GM11168 (cell line): ENCODE measurements around the gene C1QTNF12.

ENCODE experiments used
- in situ Hi-C: fragments of 300-500 bp; cut with MboI; formaldehyde crosslinking; loops from one replicate; pipeline ENCODE4 v1.12.0; 2022; ENCODE audit warnings: low sequenced_read_pairs; ENCODE audit not compliant: unreplicated experiment

Gene C1QTNF12

DNA sequence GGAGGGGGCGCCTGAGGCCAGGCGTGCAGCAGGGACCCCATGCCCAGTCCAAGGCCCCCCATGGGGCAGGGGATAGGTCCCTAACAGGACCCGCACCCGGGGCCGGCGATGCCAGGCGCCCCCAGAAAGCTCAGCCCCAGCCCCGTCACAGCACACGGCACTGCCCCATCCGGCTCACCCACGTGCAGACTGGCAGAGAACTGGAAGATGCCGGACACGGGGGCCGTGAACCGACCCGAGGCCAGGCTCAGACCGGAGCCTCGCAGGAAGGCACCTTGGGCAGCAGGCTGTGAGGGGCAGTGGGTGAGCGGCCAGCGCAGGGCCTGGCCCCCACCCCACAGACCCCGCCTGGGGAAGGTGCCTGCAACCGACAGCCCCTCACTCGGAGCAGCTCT, 3.3 kb downstream of the C1QTNF12 start:
- in situ Hi-C loops: no loop called here

DNA sequence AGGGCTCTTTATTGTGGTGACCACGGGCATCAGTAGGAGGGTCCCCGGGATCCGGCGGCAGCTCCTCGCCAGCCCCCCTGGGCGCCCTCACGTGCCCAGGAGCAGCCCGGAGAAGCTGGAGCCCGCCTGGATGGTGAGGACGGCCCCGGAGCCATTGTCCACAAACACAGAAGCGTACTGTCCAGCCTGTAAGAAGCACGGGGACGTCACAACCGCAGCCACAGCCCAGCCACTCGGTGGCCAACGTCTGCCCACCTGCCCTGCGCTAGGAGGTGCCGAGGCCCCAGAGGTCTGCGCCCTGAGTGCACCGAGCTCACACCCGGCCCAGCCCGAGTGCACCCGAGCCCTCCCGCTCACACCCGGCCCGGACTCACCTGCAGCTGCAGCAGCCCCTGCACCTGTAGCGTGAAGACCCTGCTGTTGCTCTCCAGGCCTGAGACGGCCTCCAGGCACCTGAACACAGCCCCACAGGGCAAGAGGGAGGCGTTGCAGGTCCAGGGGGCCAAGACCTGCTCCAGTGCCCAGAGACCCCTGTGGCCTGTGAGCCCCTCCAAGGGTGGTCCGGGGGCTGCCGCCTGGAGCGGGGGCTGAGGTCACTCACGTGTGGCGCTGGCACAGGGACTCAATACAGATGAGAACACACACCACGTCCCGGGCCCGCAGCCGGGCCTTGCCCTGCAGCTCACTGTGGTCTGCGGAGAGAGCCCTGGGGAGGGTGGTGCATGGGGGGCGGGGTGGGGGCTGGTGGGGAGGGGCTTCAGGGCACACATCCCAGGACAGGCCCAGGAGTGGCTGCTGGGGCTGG, 3.9 kb downstream of the C1QTNF12 start:
- in situ Hi-C loops: no loop called here

DNA sequence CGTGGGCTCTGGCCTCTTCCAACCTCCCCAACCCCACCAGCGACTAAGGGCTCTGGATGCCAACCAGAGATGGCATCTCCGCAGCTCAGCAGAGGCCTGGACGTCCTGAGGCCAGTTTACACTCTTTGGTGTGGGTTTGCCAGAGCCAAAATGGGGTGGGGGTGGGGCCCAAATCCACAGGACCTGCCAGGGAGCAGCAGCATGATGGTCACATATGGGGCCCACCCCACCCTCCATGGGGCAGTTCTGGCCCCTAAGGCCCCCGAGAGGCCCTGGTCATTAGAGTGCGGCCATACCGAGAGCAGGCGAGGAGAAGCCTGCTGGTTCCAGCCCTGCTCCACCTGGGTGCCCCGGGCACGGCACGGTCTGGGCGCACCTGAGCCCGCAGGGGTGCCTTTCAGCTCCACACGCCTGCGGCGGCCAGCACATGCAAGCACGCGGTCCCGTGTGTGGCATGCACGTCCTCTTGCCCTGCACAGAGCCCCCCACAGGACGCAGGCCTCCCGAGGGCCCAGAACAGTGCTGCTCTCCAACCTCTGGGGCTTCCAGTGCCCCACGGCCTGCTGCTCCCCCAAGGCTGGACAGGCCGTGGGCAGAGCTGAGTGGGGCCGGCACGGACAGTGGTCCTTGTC, 4.8 kb downstream of the C1QTNF12 start:
- in situ Hi-C loops: no loop called here

DNA sequence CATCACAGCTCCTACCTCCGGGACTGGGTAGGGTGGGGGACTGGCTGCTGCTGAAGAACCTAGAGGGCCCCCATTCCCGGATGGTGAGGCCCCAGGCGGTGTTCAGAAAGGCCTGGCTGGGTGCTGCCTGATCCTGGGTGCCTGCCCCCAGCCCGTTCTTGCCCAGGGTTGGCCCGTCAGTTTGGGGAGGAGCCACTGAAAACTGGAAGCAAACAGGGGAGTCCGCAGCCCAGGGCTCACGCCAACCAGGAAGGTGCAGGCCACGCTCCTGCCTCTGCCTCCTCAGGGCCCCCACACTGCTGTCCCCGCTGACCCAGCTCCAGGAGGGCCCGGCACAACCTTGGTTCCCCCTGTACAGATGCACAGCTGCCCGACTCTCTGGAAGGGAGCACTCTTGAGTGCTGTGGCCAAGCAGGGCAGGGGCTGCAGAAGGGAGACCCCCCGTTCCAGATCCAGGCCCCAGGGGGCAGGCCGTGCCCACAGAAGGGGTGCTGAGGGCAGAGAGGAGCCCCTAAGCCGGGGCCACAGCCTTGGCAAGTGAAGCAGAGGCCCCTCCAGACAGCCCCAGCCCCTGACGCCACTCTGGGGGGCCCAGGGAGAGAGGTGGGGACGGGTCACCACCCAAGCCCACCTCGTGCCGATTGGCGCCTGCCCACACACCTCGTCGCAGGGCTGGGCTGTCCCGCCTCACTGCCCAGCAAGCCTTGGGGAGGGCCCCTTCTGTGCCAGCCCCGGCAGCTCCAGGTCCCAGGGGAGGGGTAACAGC, 5.5 kb downstream of the C1QTNF12 start:
- in situ Hi-C loops: no loop called here

DNA sequence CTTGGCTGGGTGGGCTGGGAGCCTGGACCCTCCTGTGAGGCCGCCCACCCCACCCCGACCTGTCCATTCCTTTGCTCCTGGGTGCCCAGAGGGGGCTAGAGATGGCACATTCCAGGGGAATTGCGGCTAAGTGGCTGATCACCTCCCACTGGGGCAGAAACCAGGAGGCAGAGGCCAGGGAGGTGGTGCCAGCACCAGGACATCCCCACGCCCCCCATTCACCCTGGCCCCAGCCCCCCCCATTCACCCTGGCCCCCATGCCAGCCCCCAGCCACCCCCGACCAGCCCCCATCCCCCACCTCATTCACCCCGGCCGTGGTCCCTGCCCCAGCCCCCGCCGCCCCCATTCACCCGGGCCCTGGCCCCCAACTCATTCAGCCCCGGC, 6.2 kb downstream of the C1QTNF12 start:
- in situ Hi-C loops: no loop called here

DNA sequence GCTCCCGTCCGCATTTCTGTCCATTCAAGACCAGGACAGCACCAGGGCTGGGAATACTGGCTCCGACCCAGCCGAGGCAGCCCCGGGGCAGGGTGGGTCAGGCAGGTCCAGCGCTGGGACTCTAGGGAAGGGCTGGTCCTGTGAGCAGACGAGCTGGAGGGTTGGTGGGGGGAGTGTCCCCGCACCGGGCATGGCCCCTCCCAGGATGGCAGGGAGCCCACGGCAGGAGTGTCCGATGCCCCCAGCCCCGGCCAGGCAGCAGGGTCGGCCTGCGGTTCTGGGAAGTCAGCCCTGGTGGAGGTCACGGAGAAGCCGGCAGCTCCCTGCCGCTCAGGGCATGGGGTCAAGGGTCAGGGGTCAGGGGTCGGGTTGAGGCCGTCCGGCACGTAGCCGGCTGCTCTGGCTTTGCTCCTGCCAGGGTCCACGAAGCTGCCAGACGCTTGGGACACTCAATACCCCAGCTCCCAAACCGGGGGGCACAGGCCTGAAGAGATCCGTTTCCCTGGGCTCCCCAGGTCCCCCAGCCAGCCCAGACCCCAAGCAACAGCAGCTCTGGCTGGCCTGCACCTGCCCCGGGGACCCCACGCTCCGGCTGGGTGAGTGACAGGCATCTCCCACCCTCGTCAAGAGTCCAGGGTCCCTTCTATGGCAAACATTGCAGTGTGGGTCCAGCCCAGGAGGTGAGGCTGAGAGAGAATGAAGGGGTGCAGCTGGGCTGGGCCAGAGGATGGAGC, 6.7 kb downstream of the C1QTNF12 start:
- in situ Hi-C loops: no loop called here

DNA sequence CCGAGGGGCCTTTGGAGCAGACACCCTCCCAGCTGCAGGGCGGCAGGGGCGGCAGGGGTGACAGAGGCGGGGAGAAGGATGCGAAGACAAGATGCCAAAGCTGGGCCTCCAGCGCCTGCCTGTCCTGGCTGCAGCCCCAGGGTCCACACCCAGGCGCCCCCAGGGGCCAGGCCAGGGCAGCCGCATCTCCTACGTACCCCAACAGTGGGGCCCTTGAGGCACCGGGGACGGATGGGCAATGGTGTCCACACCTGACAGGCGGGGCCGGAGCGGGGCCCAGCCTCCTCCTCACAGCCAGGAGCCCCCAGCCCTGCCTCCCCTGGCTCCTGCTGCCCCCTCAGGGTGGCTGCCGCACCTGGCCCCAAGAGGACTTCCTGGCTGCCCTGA, 7.3 kb downstream of the C1QTNF12 start:
- in situ Hi-C loops: no loop called here

DNA sequence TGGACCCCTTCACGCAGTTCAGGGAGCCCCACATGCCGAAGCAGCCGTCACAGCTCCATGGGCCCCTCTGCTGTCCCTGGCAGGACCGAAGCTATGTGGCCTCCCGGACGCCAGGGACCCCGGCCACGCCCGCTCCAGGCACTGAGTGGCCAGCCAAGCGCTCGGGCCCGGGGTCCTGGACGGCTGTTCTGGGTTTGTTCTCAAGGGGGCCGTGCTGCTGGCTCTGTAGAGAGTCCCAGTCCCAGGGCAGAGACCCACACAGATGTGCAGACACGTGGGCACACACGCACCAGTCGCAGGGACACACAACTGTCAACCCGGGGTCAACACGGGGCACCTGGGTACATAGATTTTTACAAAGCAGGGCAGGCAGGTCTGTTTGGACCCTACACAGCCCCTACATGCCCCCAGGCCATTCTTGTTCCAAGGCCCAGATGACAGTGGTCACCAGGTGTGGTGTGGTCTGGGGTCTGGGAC, 7.8 kb downstream of the C1QTNF12 start:
- in situ Hi-C loops: no loop called here

DNA sequence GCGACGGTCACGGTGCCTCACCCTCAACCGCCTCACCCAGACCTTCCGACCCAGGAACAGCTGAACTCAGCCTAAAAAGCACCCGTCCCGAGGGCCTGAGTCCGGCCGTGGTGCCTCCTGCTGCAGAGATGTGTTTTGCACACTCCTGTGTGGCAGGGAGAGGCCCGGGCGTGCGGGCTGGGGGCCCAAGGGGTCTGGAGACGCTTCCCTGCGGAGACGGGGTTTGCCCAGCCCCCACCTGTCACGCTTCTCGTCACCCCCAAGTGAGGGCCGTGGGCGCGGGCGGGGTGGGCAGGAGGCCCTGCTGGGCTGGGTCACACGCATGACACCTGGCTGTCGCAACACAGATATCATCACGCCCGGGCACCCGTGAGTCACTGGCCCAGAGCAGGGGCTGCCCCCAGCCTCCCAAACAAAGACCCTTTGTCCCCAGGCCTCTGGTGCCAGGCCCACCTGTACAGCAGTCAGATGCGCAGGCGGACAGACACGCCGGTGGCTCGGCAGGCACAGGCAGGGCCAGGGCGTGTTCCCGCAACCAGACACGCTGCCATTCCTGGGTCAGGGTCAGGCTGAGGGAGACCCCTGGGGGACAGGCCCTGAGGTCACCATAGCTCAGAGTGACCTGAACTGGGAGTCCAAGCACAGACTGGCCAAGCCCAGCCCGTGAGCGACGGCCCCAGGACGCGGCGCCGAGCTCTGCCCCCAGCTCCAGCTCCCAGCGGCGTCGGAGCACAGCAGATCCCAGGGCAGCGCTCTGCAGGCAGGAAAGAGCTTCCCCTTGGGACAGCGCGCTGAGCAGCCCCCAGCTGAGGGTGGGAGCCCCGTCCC, 8.4 kb downstream of the C1QTNF12 start:
- in situ Hi-C loops: no loop called here

DNA sequence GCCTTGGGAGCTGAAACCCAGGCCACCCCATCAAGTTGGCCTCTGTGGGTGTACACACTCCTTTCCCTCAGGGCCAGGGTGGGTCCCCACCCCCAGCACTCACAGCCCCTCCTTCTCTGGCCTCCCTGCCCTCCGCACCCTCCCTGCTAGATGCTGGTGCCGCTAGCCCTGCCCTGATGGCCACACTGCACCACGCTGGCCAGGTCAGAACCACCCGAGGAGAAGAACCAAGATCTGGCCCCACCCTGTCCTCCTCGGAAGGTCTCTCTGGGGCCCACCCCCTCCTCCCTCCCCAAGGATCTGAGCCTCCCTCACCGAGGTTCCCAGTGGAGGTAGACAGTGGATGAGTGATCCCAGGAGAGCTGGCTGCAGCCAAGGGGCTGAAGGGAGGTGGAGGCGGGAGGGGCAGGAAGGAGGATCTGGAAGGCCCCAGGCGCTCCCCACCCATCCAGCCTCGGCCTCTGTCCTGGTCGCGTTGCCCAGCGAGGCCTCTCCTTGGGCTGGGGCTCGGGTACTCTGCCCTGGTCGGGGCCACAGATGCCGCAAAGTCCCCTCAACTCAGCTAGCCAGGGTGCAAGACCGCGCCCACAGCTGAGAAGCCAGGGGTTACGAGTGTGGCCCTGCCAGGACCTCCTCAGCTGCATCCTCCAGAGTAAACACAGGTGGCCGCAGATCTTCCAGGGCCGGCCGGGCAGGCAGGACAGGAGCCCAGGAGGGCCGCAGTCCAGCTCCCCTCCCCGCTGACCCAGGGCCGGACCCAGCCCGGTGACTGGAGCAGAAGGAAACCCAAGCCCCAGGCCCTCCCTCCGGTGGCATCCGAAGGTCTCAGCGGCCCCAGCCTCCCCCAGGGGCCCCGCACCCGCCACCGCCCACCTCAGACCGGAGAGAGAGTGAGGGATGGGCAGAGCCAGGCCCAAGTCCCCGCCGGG, 9.3 kb downstream of the C1QTNF12 start:
- in situ Hi-C loops: no loop called here

DNA sequence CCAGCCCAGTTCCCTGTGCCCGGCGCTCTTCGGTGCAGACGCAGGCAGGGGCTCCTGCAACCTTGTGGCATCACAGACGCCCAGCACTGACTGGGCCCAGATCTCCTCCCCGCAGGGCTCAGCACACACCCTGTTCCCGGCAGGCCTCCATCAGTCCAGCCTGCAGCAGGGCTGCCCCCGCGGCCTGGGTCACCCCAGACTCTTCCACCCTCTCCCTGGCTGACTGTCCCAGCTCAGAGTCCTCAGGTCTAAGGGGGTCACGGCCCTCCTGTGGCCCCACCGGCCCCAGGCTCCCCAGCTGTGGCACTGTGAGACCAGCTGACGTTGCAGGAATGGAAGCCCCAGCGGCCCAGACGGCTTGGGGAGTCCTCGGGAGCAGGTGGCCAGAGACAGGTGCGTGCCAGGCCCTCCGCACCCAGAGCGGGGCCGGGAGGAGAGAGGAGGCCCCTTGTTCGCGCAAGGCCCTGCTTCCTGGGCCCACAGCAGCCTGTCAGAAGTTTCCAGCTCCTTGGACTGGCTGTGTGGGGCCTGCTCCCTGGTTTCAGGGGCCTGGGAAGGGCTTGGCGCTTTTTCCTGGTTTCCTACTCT, 10.3 kb downstream of the C1QTNF12 start:
- in situ Hi-C loops: no loop called here

DNA sequence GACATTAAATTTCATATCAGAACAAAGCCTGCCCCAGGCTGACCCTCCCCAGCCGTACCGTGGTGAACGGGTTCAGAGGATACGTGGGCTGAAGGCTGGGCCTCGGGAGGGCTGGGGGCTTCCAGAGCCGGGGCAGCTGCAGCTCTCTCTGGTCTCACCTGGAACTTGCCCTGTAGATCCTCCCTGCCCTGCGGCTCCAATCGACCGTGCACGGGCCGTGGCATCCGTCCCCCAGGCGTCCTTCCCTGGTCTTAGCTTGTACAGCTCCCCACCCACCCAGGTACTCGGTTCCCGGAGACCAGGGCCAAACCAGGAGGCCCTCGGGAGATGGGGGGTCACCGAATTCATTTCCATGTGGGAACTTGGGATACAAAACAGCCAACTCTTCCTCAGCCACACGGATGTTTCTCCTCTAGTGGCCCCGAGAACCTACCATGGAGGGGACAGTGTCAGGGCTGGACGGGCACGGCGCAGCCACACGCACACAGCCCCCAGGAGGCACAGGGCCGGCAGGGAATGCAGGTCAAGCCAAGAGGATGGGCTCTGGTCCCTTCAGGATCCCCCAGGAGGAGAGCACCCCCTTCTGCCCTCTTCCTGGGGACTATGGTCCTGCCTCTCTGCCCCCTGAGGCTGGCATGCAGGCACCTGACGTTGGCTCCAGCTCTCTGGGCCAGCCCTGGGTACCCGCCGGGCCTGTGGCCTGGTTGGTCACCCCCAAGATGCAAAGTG, 11.3 kb downstream of the C1QTNF12 start:
- in situ Hi-C loops: no loop called here

DNA sequence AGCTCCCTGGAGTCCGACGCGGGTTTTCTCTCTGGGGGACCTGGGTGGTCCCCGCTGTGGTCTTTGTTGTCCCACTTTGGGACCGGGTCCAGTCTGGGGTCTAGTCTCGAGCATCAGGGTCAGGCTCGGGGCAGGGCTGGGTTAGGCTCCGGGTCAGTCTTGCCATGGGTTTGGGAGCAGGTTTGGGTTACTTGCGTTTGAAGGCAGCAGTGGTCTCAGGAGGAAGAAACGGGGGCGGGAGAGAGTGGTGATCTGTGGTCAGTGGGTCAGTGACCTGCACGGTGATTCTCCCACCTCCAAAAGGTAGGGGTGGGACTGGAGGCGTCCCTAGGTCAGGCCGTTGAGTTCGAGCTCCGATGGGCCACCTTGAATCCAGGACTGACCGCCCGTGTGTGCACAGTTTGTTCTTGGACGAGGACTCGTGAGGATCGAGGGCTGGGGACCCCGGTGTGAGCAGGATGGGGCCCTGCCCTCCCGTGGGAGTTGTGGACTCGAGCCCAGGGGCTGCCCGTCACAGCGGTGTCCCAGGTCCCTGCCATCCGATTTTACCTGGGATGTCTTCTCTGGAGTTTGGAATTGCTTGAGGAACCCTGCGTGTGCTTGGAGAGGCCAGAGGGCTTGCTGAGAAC, 12.2 kb downstream of the C1QTNF12 start:
- in situ Hi-C loops: no loop called here

DNA sequence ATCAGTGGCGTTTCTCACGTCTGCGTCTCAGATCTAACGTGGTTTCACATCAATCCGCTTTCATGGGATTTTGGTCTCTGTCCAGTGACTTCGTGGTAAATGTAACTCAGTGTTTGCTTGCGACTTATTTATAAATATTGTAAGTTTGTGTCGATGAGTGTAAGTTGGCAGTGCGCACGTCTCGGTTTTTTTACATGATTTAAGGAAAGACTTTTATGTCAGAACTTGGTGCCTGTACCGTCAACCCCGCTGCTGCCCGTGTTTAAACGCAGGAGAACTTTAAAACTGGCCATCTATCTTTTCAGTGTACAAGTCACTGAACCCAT, 13.0 kb downstream of the C1QTNF12 start:
- in situ Hi-C loops: no loop called here

DNA sequence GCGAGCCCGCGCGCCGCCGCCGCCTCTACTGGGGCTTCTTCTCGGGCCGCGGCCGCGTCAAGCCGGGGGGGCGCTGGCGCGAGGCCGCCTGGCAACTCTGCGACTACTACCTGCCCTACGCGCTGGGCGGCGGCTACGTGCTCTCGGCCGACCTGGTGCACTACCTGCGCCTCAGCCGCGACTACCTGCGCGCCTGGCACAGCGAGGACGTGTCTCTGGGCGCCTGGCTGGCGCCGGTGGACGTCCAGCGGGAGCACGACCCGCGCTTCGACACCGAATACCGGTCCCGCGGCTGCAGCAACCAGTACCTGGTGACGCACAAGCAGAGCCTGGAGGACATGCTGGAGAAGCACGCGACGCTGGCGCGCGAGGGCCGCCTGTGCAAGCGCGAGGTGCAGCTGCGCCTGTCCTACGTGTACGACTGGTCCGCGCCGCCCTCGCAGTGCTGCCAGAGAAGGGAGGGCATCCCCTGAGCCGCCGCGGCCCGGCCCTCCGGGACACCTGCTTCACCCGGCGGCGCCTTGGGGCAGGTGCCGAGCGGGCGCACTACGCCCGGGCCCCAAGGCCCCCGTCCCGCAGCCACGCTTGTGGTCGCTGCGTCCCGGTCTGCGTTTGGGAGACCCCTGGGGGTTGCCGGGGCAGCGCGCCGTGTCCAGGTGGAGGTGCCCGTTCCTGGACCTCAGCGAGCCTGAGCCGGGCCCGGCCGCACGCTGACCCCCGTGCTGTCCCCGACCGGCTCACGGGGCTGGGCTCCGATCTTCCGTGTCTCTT, 13.5 kb downstream of the C1QTNF12 start:
- in situ Hi-C loops: no loop called here

DNA sequence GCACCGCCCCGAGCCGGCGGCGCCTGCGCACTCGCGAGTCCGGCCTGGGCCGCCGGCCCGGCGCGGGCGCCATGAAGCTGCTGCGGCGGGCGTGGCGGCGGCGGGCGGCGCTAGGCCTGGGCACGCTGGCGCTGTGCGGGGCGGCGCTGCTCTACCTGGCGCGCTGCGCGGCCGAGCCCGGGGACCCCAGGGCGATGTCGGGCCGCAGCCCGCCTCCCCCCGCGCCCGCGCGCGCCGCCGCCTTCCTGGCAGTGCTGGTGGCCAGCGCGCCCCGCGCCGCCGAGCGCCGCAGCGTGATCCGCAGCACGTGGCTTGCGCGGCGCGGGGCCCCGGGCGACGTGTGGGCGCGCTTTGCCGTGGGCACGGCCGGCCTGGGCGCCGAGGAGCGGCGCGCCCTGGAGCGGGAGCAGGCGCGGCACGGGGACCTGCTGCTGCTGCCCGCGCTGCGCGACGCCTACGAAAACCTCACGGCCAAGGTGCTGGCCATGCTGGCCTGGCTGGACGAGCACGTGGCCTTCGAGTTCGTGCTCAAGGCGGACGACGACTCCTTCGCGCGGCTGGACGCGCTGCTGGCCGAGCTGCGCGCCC, 14.2 kb downstream of the C1QTNF12 start, which contains the start of gene B3GALT6:
Gene B3GALT6, plus strand, starts transcription at position 30 of the 588 bp plus-strand sequence. Its CDS starts 42 bp downstream, at position 72.
- in situ Hi-C loops: no loop called here
